BE2C (cell line): ENCODE measurements around the gene MAG.

Experiments used
- DNase-seq: peaks from one replicate; pipeline ENCODE4 v3.0.0-alpha.2; 2020
- H3K27me3 ChIP-seq: fragments of 250-450 bp; sonication (Bioruptor Pico); 2 replicates; pipeline ENCODE4 v1.5.1; 2020; ENCODE audit warnings: mild to moderate bottlenecking
- H3K36me3 ChIP-seq: fragments of 250-450 bp; sonication (Bioruptor Pico); 2 replicates; pipeline ENCODE4 v1.5.1; 2020; ENCODE audit warnings: mild to moderate bottlenecking
- H3K4me1 ChIP-seq: fragments of 250-450 bp; sonication (Bioruptor Pico); 2 replicates; pipeline ENCODE4 v1.5.1; 2020
- H3K4me3 ChIP-seq: 2 replicates; pipeline ENCODE4 v1.5.1; 2011; ENCODE audit warnings: low read depth, low read length
- H3K9me3 ChIP-seq: fragments of 250-450 bp; sonication (Bioruptor Pico); 2 replicates; pipeline ENCODE4 v1.5.1; 2020
- CTCF ChIP-seq: IDR thresholded peaks from 2 replicates; pipeline ENCODE4 v1.5.1; 2012; ENCODE audit warnings: mild to moderate bottlenecking, low read depth, low read length

Gene MAG

GRCh38 chr19:35268536-35269437 lies 23.2 kb upstream of the MAG start, which contains the start of gene USF2:
USF2 (plus strand) TSS chr19:35268962; CDS start chr19:35269102, 140 bp downstream.
- DNase-seq = peak; percentile 85
- no peaks in the 10 kb centered on the region for H3K4me1 ChIP-seq
- peaks cover 24% of the 10 kb centered on the region for H3K36me3 ChIP-seq
- peak within 1 kb of the TSS; percentile 87 for H3K4me3 ChIP-seq
- no peak for TF ChIP-seq CTCF
- no peaks in the 10 kb centered on the region for H3K27me3 ChIP-seq
- H3K9me3 ChIP-seq = no peaks in the 10 kb centered on the region

- no peaks in the 10 kb centered on the region for H3K9me3 ChIP-seq
- H3K4me3 ChIP-seq = peak overlapping the region; percentile 47
- peaks cover 25% of the 10 kb centered on the region for H3K36me3 ChIP-seq
- no peaks in the 10 kb centered on the region for H3K4me1 ChIP-seq
- peak; percentile 55 for TF ChIP-seq CTCF
- H3K27me3 ChIP-seq = no peaks in the 10 kb centered on the region
- DNase-seq = peak; percentile 90
Measured at GRCh38 chr19:35269438-35270117, 22.4 kb upstream of the MAG start.

- no peak for TF ChIP-seq CTCF
- Histone ChIP-seq H3K9me3 (no peaks in the 10 kb centered on the region), H3K27me3 (no peaks in the 10 kb centered on the region), H3K36me3 (peaks cover 25% of the 10 kb centered on the region), H3K4me1 (no peaks in the 10 kb centered on the region), H3K4me3 (no peak overlapping the region)
- DNase-seq = no peak
Measured at GRCh38 chr19:35270381-35270811, 21.6 kb upstream of the MAG start.

- H3K4me3 ChIP-seq = no peak overlapping the region
- no peak for TF ChIP-seq CTCF
- H3K36me3 ChIP-seq = peaks cover 28% of the 10 kb centered on the region
Measured at GRCh38 chr19:35271546-35271945, 20.4 kb upstream of the MAG start.

GRCh38 chr19:35272122-35272719 lies 19.7 kb upstream of the MAG start:
- DNase-seq = no peak
- no peaks in the 10 kb centered on the region for H3K9me3 ChIP-seq
- H3K27me3 ChIP-seq = no peaks in the 10 kb centered on the region
- no peak overlapping the region for H3K4me3 ChIP-seq
- H3K4me1 ChIP-seq = no peaks in the 10 kb centered on the region
- H3K36me3 ChIP-seq = peaks cover 33% of the 10 kb centered on the region
- no peak for TF ChIP-seq CTCF

More at GRCh38 chr19:35271546-35271945, 20.4 kb upstream of the MAG start:
- H3K4me1 ChIP-seq = no peaks in the 10 kb centered on the region
- no peak for DNase-seq
- H3K9me3 ChIP-seq = no peaks in the 10 kb centered on the region
- no peaks in the 10 kb centered on the region for H3K27me3 ChIP-seq
